NOMO-1 treated with DMSO at 0.1 percent for 48 hours (cell line): ENCODE measurements around the gene SPOCK1.

Experiments used
- DNase-seq: peaks from one replicate; lab custom pipeline; 2025; ENCODE audit not compliant: unreplicated experiment; lab: John Stamatoyannopoulos, UW

SPOCK1 gene

DNA sequence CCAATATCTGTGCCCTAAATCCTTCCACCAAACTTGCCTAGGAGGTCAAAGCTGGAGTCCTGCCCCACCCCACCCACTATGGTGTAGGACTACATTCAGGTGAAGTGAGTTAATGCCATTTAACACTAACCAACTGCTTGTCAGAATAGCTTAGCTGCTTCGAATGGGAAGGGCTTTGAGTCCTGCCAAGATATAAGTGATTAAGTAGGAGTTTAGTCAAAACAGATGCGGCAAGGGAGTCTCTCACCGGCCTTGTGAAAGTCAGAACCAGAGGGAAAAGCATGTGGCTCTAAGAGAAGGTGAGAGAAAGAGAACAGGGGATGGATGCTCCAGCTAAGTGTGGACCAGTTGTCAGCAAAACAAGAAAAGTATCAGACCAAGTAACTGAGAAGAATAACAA, 132.6 kb downstream of the SPOCK1 start:
- no peak for DNase-seq

DNA sequence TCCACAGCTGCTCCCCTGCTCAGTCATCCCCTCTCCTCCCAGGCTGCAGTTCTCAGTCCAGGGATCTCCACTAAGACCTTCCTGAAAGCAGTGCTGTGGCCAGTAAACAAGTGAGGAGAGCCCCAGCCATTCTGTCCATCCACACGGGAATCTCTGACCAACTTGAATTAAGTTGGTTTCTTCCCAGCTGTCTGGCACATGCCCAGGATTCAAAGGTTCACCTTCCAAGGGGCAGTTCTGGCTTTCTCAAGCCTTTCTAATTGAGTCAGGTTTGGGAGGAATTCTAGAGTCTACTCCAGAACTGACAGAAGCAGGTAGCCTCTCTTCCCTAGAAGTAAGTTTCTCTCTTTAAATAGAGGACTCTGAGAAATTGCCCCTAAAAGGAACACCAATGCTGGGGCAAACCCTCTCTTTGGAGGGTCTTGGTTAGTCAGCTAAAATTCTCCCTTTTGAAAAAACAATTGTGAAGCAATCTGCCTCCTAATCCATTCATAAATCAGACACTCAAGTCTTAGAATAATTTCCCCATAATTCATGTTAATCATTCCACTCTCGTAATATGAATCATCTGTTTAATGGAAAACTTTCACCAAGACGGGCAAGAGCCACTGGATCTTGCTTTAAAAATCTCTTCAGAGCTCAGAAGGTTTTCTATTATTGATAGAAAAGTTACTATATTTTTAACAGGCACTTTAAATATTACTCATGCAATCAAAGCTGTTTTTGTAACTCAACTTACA, 133.8 kb downstream of the SPOCK1 start:
- DNase-seq, result no peak

DNA sequence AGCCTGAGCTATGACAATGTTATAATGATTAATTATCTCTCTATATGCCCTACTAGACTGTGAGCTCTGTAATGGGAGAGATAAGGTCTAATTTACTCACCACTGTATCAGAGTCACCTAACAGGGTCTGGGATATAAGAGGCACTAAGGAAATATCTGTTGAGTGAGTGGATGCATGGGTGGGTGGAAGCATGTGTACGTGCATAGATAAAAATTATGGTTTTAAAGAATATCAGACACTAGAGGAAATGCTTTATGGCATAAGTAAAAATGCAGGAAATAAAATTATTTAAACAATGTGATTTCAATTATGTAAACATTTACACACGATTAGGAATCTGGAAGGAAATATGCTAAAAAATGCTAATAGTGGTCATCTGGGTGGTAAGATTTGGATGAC, 137.8 kb downstream of the SPOCK1 start:
- no peak for DNase-seq

DNA sequence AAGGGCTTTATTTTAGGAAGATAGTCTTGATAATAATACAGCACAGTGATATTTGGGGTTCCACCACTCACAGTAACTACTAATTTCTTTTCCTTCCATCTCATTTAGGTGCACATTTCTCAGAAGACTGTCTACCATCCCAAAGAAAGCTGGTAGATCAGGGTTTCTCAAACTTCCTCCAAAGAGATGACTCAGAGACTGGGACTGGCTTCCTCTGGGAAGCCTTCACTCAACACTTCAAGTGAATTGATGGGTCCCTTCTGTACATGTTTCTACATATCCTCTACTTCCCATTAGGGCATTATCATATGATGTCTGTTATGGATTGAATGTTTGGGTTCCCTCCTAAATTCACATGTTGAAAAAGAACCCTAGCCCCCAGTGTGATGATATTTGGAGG, 138.5 kb downstream of the SPOCK1 start:
- DNase-seq, result no peak

DNA sequence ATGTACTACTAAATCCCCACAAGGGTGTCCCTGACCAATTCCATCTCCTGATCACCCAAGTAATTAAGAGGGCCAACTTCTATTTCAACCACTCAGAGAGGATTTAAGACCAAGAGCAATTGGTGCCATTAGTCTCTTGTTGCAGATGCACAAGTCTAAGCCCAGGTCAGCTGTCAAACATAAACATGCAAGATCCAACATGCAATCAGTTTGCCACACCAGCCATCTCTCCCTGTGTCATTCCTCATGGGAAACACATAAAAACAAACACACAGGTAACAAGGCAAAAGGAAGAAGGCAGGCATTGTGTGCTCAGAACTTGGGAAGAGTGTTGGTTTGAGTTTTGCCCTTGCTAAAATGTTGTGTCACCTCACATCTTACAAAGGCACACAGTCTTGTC, 139.2 kb downstream of the SPOCK1 start:
- no peak for DNase-seq

DNA sequence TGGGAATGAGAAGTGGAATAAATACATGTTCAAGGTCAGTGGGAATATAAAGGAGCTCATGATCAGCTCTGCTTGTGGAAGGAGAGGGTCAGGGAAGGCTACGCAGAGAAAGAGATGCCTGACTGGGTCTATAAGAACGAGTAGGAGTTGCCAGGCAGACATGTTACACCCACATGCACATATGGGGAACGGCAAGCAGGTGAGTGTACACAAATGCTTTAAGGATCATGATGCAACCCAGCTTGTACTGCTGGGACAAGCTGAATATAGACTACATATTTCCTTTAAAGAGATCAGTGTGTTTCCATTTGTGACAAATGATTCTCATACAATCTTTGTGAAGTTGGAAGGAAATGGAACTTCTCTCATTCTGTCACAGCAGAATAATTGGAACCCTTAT, 141.7 kb downstream of the SPOCK1 start:
- DNase-seq, result no peak

DNA sequence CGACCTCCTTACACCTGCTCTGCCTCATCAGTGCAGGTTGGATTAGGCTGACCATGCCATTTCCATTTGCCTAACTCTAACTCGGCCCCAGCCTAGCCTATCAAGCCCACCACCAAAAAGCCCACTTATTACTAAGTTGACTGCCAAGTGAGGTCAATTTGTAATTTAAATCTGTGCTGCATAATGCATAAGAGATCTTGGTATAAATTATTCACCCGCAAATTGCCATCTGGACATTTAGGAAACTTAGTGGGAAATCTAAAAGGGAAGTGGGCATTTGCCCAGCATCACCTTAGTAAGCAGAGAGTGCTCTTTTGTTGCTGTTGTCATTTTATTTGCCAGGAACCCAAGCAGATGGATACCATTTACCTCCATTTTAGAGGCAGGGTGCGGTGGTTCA, 143.0 kb downstream of the SPOCK1 start:
- DNase-seq, result no peak

DNA sequence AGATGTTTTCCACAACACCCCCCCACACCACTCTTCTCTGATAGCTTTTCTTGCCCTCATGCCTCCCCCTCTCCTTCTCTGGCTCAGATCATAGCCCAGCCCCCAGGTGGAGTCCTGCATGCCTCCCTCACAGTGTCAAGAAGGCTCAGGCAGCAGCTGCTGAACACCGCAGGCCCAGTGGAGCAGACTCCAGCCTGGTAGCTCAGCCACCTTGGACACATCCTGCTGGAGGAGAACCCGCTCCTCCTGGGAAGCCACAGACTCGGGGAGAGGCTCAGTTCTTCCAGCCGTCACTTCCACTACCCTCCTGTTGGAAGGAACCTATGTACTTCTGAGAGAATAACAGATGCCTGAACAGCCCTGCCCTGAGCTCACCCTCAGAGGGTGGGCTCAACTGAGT, 143.4 kb downstream of the SPOCK1 start:
- no peak for DNase-seq

DNA sequence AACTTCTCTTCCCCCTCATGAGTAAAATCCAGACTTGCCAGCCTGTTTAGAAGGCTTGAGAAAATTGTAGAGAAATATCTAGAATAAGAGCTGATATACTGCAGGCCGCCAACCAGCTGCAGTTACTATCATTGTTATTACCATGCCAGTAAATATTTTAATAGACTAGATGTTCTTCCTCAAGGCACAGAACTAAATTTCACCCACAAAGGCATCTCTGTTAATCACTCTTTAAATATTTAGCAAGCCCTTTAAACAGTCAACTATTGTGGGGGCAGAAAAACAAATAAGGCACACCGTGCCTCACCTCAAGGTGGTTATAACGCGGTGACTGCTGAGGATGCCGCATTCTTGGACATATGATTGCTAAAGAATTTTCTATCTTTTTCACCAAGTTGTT, 147.0 kb downstream of the SPOCK1 start:
- no peak for DNase-seq

DNA sequence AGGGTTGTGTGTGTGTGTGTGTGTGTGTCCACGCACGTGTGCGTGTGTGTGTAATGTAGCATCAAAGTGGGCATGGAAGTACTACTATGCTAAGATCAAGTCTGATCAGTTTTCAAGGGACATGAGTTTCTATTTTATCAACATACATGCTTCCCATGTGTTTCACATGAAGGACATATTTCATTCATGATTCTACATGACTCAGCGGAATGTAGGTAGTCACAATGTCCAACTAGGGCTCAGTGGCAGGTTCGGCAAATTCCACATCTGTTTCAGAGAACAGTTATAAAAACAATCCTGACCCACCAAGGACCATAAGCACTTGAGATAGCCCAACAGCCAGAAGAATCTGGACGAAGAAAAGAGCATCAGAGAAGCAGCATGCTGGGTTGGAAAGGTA, 148.3 kb downstream of the SPOCK1 start:
- DNase-seq, result no peak

DNA sequence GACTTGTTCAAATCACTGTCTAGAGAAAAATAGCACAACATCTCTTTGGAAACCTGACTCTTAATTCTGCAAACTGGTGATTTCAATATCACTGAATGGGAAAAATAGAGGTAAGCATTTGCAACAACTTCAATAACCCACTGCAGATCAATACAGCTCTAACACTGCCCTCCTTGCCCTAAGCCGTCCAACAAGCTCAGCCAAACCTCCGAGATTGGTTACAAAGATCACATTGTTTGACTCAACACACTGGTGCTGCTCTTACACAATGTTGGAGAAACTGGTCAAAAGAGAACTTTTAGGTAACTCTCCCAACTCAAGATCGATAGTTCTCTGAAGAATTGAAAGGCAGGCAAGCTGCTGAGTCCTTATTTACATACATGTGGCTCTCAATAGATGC, 150.4 kb downstream of the SPOCK1 start:
- no peak for DNase-seq

DNA sequence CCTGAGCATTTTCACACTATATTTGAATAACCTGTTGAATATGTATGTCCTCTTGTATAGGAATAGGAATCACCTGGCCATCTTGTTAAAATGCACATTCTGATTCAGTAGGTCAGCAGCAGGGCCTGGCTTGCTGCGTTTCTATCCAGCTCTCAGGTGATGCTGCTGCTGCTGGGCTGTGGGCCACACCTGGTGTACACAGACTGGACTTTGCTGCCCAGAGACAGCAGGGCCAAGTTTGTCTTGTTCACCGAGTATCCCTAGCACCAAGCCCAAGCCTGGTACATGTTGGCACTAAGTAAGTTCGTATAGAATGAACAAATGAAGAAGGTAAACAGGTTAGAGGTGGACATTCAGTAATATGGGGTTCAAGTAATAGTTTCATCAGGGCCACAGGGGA, 151.3 kb downstream of the SPOCK1 start:
- DNase-seq, result no peak

DNA sequence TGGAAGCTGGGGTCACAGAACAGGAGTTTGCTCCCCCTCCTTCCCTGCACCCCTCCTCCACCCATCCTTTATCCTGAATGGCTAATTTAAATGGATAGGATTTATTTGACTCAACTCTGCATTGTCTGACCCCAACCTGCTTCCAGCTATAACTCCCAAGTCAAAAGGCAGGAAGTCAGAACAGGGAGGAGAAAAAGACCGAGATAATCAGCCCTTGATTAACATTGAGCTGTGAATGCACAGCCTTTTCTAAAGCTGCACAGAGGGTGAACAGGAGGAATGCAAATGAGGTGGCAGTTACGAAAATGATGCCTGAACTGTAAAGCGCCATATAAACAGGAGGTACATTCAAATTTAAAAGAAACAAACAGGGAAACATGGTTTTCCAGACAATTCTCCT, 152.8 kb downstream of the SPOCK1 start:
- DNase-seq, result no peak

DNA sequence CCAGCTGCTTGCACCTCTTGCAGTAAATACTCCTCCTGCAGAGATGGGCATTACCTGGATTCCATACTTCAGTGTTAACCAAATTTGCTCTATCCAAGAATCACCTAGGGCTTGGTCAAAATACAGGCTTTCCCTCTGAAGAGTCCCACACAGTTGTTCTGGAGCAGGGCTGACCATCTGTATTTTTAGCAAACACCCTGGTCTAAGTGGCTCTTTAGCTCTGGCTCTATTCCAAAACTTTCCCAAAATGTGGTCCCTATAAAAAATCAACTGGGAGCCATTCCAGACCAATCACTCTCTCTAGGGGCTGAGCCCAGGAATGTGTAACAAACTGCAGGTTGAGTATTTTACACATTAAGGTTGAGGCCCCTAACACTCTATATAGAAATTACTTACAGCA, 153.7 kb downstream of the SPOCK1 start:
- DNase-seq, result no peak

DNA sequence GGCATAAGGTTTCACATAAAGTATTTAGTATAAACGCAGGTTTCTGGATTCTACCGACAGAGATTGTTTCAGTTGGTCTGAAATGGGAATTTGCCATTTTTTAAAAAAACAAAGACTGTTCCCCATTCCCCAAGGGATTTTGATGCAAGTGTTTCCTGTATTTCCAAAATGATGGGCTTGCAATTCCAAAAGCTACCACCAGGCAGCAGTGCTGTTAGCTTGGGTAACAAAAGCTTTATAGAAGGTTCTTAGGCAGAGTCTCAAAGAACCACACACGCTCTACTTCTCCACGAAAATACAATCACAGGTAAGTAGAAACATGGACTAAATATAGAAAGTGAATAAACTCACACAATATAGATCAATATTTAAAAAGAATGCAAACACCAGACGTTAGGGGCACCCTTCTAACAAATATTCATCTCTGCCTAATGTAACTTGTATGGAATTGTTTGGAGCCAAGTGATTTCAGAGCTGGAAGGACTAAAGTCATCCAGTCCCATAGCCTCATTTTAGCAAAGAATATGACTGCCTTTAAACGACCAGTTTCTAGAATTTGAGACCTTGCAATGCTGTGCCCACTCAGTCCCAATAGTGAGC, 154.3 kb downstream of the SPOCK1 start:
- DNase-seq, result peak; percentile 27

DNA sequence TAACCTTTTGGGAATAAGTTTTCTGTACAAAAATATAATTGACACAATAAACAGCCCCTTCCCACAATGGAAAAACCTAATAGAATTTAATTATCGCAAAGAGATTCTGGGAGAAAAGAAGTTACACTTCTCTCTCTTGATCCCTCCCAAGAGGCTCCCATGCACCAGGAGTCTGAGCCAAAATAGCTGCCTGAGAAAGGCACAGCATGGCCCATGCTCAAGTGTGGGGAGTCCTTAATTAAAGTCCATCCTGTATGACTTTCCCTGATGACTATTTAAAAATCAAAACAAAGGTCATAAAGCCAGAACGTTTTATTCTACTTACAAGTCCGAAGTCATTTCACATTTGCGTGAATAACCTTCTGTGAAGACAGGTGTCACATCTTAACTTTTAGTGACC, 155.1 kb downstream of the SPOCK1 start:
- DNase-seq, result no peak

DNA sequence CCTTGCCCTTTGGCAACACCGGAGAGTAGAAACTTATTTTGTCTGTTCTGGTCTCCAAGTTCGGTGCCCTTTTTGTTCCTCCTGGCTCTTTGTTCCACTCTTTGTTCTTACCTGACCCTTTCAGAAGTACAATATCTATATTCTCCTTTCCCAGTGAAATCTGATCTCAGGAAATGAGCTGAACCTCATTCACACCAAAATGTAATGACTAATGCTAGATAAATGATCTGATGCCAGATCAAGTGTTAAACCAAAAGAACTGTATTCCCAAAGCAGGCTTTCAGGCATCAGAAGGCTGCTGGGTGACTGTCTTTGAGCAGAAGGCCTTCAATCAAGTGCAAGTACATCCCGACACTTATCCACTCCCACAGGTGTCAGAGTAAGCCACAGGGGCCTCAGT, 156.4 kb downstream of the SPOCK1 start:
- DNase-seq, result no peak

DNA sequence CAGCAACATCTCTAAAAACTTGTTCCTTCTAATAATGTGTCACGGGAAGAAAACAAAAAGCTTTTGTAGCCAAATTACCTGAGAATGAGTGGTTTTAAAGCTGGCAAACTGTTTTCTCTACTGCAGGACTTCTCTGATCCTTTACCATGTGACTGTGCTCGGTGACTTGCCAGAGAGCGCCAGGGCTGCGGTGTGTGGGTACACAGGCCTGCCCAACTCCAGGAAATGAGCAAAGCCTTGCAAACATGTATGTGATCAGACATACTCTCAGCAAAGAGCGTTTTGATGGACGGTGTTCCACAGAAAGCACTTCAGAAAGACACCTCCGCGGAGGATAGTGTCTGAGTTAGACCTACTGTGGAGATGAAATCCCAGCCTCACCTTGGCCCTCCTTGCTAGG, 157.3 kb downstream of the SPOCK1 start:
- no peak for DNase-seq

DNA sequence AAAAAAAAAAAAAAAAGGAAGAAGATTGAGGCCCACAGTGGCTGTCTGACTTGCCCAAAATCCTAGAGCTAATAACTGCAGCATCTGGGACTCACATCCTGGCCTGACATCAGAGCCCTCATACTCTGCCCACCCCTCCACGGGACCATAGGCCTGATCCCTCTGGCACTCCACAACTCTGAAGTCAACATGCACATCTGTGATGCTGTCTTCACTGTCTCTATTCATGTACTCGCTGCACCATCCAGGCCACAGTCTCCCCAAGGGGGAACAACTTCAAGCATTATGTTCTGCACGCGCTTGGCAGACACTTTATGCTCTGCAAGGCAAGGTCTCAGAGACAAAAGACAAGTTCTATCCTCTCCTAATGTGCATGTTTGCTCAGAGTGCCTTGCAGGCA, 158.2 kb downstream of the SPOCK1 start:
- no peak for DNase-seq

DNA sequence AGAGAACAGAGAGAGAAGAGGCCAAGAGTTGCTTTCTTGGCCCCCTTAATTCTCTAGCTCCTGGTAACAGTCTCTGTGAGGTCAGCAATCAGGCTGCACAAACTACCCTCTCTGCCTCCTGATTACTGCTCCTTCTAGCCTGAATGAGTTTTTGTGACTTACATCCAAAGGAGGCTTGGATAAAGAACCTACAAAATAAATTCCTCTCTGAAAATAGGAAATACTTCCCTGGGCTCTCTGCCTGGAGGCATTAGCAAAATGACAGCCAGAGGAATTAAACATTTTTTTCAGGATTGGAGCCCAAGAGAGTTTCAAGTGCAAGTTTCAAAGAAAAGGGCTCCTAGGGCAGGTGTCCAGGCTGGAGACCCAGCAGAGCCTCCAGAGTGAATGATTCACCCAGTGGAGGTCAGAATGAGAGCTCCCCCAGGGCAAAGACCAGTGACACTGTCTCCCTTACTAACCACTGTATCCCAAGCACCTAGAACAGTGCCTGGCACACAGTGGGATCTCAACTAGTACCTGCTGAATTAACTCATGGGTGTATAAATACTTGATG, 162.5 kb downstream of the SPOCK1 start:
- no peak for DNase-seq

DNA sequence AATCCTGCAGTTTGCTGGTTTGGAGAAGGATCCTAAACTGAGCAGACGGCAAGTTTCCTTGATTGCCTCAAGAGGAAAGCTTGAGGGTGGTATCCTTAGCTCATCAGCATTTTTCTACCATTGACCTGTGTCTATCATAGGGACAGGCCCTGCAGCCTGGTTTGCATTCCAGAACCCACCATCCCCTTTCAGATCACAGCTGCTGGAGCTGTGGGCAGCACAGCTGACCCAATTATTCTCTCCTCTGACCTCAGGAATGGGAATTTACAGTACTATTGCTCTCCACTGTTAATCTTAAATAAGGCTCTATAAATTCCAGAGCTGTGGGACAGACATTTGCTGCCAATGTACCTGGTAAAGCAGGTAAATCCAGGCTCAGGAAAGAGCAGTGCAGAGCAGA, 163.0 kb downstream of the SPOCK1 start:
- no peak for DNase-seq

DNA sequence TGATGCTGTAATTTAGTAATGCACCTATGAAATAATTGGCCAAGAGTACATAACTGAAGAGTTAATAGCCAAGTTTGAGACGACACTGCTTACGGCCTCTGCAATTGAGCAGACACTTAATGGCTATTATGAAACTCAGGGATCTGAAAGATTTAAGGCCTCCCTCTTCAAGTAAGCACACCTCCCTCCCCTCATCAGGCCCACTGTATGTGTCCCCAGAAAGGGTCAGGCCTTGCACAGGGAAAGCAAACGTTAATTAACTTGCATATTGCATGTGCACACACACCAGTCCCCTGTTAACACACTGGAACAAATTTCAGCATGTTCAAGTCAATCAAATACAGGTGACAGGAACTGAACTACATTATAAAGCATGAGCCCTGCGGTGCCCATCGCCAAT, 163.6 kb downstream of the SPOCK1 start:
- DNase-seq, result no peak

DNA sequence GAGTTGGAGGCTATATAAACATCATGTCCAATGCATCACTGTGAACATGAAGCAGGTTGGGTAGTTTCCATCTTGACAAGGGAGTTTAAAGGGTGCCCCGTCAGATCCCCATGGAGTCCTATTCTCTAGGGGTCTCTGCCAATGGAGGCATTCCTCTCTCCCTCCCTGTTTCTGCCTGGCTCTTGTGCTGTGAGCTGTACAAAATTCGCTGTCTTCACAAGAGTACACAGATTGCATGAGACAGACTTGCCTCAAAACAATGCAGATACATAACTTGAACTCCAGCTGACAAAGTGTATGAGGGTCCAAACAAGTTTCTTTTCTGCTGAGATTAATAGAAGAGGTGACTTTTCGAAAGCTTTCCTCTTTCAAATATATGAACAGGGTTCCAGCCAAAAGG, 165.2 kb downstream of the SPOCK1 start:
- DNase-seq, result no peak
